HEK293 (cell line): ENCODE results near the gene AUP1.

ENCODE experiments used
- CTCF ChIA-PET: fragments of 350-600 bp; formaldehyde crosslinking; extraction: SDS; loops from one replicate; lab custom pipeline; 2021; ENCODE audit warnings: antibody characterized with exemption; lab: Yijun Ruan, JAX
- POLR2A ChIA-PET: fragments of 300-600 bp; formaldehyde crosslinking; extraction: SDS; loops from one replicate; lab custom pipeline; 2020; ENCODE audit warnings: antibody characterized with exemption, inconsistent platforms; lab: Yijun Ruan, JAX
- H3K27ac ChIP-seq: fragments of 200-500 bp; sonication (Bioruptor generic); 2 replicates; pipeline ENCODE4 v1.5.1; 2014; ENCODE audit warnings: low read depth, low read length, control low read depth, inconsistent platforms; ENCODE audit errors: extremely low read depth
- H3K36me3 ChIP-seq, 2 experiments: fragments of 200-500 bp in 1 of 2; sonication (Bioruptor generic) in 1 of 2; 1 replicate in 1 of 2; 2 replicates in 1 of 2; pipeline ENCODE4 v1.5.1; 2014 to 2017; ENCODE audit warnings: inconsistent platforms in 2 of 2, low read length in 2 of 2; ENCODE audit not compliant: control insufficient read depth in 2 of 2, insufficient read depth in 1 of 2
- H3K4me1 ChIP-seq: fragments of 200-500 bp; sonication (Bioruptor generic); 2 replicates; pipeline ENCODE4 v1.5.1; 2014; ENCODE audit warnings: mild to moderate bottlenecking, low read length, inconsistent platforms; ENCODE audit not compliant: control insufficient read depth, insufficient read depth
- H3K4me3 ChIP-seq: 2 replicates; pipeline ENCODE4 v1.5.1; 2011; ENCODE audit warnings: low read depth, mild to moderate bottlenecking, control low read depth, low read length, moderate library complexity
- H3K9me3 ChIP-seq: fragments of 200-500 bp; sonication (Bioruptor generic); 2 replicates; pipeline ENCODE4 v1.5.1; 2014; ENCODE audit warnings: low read depth, low read length, inconsistent platforms; ENCODE audit not compliant: control insufficient read depth, insufficient read depth
- KLF10 ChIP-seq: fragments of 450-650 bp; IDR thresholded peaks from 2 replicates; pipeline ENCODE4 v1.5.1; 2018; ENCODE audit warnings: missing biosample characterization, mild to moderate bottlenecking, missing genetic modification characterization
- KLF8 ChIP-seq: fragments of 450-650 bp; formaldehyde crosslinking; IDR thresholded peaks from 2 replicates; pipeline ENCODE4 v1.5.1; 2016; ENCODE audit warnings: missing biosample characterization, missing genetic modification characterization
- WT1 ChIP-seq: fragments of 450-650 bp; formaldehyde crosslinking; IDR thresholded peaks from 2 replicates; pipeline ENCODE4 v1.5.1; 2016; ENCODE audit warnings: missing biosample characterization, missing genetic modification characterization
- ZBTB1 ChIP-seq: fragments of 450-650 bp; formaldehyde crosslinking; IDR thresholded peaks from 2 replicates; pipeline ENCODE4 v1.5.1; 2016; ENCODE audit warnings: missing biosample characterization, missing genetic modification characterization
- ZBTB44 ChIP-seq: fragments of 450-650 bp; IDR thresholded peaks from 2 replicates; pipeline ENCODE4 v1.5.1; 2018; ENCODE audit warnings: missing biosample characterization, mild to moderate bottlenecking, missing genetic modification characterization
- ZBTB6 ChIP-seq: fragments of 450-650 bp; formaldehyde crosslinking; IDR thresholded peaks from 2 replicates; pipeline ENCODE4 v1.5.1; 2017; ENCODE audit warnings: missing biosample characterization, missing genetic modification characterization
- ZFP69B ChIP-seq: fragments of 450-650 bp; formaldehyde crosslinking; IDR thresholded peaks from 2 replicates; pipeline ENCODE4 v1.5.1; 2016; ENCODE audit warnings: missing biosample characterization, missing genetic modification characterization
- ZNF133 ChIP-seq: fragments of 450-650 bp; formaldehyde crosslinking; IDR thresholded peaks from 2 replicates; pipeline ENCODE4 v1.5.1; 2016; ENCODE audit warnings: missing biosample characterization, missing genetic modification characterization
- ZNF18 ChIP-seq: fragments of 450-650 bp; formaldehyde crosslinking; IDR thresholded peaks from 2 replicates; pipeline ENCODE4 v1.5.1; 2016; ENCODE audit warnings: missing biosample characterization, missing genetic modification characterization
- ZNF202 ChIP-seq: fragments of 450-650 bp; formaldehyde crosslinking; IDR thresholded peaks from 2 replicates; pipeline ENCODE4 v1.5.1; 2016; ENCODE audit warnings: missing biosample characterization, missing genetic modification characterization, borderline replicate concordance
- ZNF24 ChIP-seq: fragments of 450-650 bp; formaldehyde crosslinking; IDR thresholded peaks from 2 replicates; pipeline ENCODE4 v1.5.1; 2016; ENCODE audit warnings: missing biosample characterization, missing genetic modification characterization
- ZNF266 ChIP-seq: fragments of 450-650 bp; formaldehyde crosslinking; IDR thresholded peaks from 2 replicates; pipeline ENCODE4 v1.5.1; 2016; ENCODE audit warnings: missing biosample characterization, missing genetic modification characterization, low read depth
- ZNF341 ChIP-seq: fragments of 450-650 bp; formaldehyde crosslinking; IDR thresholded peaks from 2 replicates; pipeline ENCODE4; 2016; ENCODE audit warnings: low read depth, missing biosample characterization, missing genetic modification characterization
- ZNF48 ChIP-seq: fragments of 450-650 bp; formaldehyde crosslinking; IDR thresholded peaks from 2 replicates; pipeline ENCODE4 v1.5.1; 2016; ENCODE audit warnings: missing biosample characterization, missing genetic modification characterization
- ZNF548 ChIP-seq: fragments of 450-650 bp; formaldehyde crosslinking; IDR thresholded peaks from 2 replicates; pipeline ENCODE4 v1.5.1; 2016; ENCODE audit warnings: missing biosample characterization, missing genetic modification characterization
- ZNF624 ChIP-seq: fragments of 450-650 bp; formaldehyde crosslinking; IDR thresholded peaks from 2 replicates; pipeline ENCODE4 v1.5.1; 2017; ENCODE audit warnings: missing biosample characterization, missing genetic modification characterization
- ZNF843 ChIP-seq: fragments of 450-650 bp; formaldehyde crosslinking; IDR thresholded peaks from 2 replicates; pipeline ENCODE4 v1.5.1; 2016; ENCODE audit warnings: missing biosample characterization, missing genetic modification characterization
- ZSCAN18 ChIP-seq: fragments of 450-650 bp; formaldehyde crosslinking; IDR thresholded peaks from 2 replicates; pipeline ENCODE4 v1.5.1; 2016; ENCODE audit warnings: missing biosample characterization, missing genetic modification characterization
- ZSCAN30 ChIP-seq: fragments of 450-650 bp; IDR thresholded peaks from 2 replicates; pipeline ENCODE4 v1.5.1; 2018; ENCODE audit warnings: missing biosample characterization, mild to moderate bottlenecking, missing genetic modification characterization, moderate library complexity

Gene AUP1

GRCh38 chr2:74578408-74578807 lies 48.9 kb upstream of the AUP1 start:
- H3K36me3 ChIP-seq, result no peaks in the 10 kb centered on the region
- H3K9me3 ChIP-seq, result no peaks in the 10 kb centered on the region
- no peak overlapping the region for H3K27ac ChIP-seq
- CTCF ChIA-PET, result interaction anchor here (0.6 to 4.8 kb wide), 4 partner anchors 9 to 434 kb away, joined by 3 to 51 read pairs (median 8); no protein-coding TSS in a partner anchor
- TF ChIP-seq ZNF24 (tag by site-specific recombination) (no peak), ZNF18 (tag by site-specific recombination) (no peak), KLF10 (no peak), ZSCAN30 (tag by site-specific recombination) (no peak), ZSCAN18 (tag by site-specific recombination) (no peak), ZBTB1 (no peak), ZNF266 (tag by site-specific recombination) (no peak)
- TF ChIP-seq, all 188 proteins: peak for 0
- POLR2A ChIA-PET, result interaction anchor here (1.8 kb wide), 1 partner anchor 12 kb away, joined by 4 read pairs; no protein-coding TSS in a partner anchor
- no peak overlapping the region for H3K4me3 ChIP-seq
- no peaks in the 10 kb centered on the region for H3K4me1 ChIP-seq

- Histone ChIP-seq H3K9me3 (no peaks in the 10 kb centered on the region), H3K27ac (no peak overlapping the region), H3K4me3 (no peak overlapping the region), H3K4me1 (no peaks in the 10 kb centered on the region), H3K36me3 (no peaks in the 10 kb centered on the region)
- POLR2A ChIA-PET, result interaction anchor here (1.8 kb wide), 1 partner anchor 11 kb away, joined by 4 read pairs; no protein-coding TSS in a partner anchor
- CTCF ChIA-PET, result interaction anchor here (1.0 to 4.8 kb wide), 2 partner anchors 10 to 96 kb away, joined by 4 to 51 read pairs; no protein-coding TSS in a partner anchor
- TF ChIP-seq ZNF548 (tag by site-specific recombination) (no peak), ZNF202 (tag by site-specific recombination) (no peak), ZNF341 (tag by site-specific recombination) (no peak), ZNF133 (tag by site-specific recombination) (no peak), KLF8 (tag by site-specific recombination) (no peak), WT1 (no peak), ZBTB44 (tag by site-specific recombination) (no peak), ZFP69B (tag by site-specific recombination) (no peak), ZNF624 (tag by site-specific recombination) (no peak), ZNF48 (tag by site-specific recombination) (no peak), ZNF843 (tag by site-specific recombination) (no peak), ZBTB6 (no peak)
Measured at GRCh38 chr2:74577448-74577847, 47.9 kb upstream of the AUP1 start.
